Activated CD4-positive, alpha-beta T cell treated with anti-CD3 and anti-CD28 coated beads for 4 hours (primary cell): Measurements from ENCODE around the gene TXNL4A.
"Not testable (repeated sequence)": the region's sequence is repeated elsewhere in the genome, so short reads cannot be mapped to it uniquely, and the experiment has no call there.

ENCODE experiments used
- DNase-seq, 2 donors: peaks; one replicate each; pipeline ENCODE4 v3.0.0-alpha.2; 2020

Gene TXNL4A

DNA sequence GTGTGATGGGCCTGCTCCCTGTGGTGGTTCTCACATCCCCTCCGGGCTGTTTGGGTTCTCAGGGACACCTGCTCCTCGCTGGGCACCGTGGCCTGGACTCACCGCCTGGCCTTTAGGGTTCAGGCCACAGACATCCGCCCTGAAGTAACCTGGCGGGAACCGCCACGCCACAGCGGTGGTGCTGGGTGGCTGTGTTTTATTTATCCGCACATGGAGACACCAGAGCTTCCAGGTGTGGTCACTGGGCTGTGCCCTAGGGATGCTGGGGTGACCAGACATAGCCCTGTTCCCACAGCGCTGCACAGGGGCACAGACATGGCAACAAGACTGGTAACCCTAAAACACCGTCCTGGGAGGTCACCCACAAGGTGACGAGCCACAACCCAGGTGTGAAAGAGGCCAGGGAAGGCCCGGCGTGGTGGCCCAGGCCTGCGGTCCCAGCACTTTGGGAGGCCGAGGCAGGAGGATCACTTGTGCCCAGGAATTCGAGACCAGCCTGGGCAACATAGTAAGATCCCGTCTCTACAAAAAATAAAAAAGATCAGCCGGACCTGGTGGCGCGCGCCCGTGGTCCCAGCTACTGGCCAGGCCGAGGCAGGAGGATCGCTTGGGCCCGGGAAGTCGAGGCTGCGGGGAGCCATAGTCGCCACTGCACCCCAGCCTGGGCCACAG, 24.6 kb downstream of the TXNL4A start:
- no peak for DNase-seq

DNA sequence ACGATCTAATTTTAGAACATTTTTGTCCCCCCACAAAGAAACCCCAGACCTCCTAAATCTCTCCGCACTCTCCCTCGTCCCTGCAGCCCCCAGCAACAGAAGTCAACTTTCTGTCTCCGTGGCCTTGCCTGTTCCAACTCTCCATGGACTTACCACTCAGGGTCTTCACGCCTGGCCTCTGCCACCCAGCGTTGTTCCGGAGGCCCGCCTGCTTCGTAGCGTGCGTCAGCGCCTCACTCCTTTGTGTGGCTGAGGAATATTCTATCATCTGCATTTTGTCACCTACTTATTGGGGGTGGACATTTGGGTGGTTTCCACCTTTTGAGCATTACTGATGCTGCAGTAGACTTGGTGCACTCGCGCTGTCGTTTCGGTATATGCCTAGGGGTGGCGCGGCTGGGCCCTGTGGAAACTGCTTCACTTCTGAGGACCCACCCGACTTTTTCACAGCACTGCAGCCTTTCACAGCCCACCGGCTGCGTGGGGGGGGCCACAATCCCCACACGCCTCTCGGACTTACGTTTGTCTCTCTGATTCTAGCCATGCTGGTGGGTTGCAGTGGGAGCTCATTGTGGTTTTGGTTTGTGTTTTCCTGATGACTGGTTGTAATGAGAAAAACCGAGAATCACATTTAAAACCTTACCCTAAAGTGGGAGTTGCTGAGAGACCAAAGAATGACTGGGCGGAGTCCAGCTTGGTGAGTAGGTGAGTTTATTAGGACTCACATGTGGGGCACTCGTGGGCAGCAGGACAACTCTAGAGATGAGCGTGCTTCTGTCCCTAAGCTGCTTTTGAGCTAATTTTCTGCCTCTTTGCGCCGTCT, 25.3 kb downstream of the TXNL4A start:
- DNase-seq = peak in 1 of 2 donors; percentile 52

DNA sequence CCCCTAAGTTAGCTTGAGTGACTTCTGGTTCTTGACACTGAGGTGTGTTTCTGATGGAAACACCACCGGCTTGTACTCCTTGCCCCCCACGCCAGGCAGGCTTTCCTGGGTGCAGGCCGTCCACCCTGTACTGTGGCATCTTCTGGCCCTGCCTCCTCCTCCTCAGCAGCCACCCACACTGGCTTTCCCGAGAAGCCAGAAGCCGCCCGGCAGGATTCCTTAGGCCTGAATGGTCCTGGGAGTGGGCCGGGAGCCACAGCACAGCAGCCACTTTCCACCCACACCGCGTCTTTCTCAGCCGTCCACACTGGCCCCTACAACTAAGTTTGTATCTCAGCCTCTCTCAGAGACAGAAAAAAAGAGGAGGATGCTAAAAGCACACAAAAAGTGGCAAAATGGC, 26.1 kb downstream of the TXNL4A start:
- DNase-seq = no peak

DNA sequence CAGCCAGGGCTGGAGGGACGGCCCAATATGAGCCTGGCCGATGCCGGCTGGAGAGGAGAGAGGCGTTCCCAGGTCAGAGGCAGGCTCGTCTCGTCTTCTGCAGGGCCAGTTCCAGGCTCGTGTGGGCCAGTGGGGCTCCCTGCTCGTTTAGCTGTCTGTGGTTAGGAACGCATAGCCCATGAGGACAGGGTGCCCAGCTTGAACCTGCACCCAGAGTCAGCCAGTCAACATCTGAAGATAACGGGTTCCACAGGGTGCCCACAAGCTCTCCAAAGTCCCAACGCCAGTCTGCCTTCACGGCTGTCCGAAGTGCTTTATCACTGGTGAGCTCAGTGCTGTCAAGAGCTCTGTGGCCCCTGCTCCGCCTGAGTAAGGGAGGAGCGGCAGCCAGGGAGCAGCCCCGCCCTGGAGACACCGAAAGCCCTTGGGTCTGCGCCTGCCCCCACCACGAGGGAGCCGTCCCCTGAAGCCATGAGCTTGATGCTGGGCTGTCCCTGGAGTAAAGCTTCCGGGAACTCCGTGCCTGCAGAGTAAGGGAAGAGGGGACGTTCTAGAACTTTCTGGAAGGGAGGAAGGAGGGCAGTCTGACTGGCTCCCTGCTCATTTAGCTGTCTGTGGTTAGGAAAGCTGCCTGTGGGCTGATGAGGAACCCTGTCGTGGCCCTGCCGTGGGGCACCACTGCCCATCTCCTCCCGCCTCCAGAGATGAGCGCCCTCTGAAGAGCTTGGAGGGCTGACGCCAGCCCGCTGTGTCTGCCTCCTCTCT, 26.7 kb downstream of the TXNL4A start:
- DNase-seq = no peak

DNA sequence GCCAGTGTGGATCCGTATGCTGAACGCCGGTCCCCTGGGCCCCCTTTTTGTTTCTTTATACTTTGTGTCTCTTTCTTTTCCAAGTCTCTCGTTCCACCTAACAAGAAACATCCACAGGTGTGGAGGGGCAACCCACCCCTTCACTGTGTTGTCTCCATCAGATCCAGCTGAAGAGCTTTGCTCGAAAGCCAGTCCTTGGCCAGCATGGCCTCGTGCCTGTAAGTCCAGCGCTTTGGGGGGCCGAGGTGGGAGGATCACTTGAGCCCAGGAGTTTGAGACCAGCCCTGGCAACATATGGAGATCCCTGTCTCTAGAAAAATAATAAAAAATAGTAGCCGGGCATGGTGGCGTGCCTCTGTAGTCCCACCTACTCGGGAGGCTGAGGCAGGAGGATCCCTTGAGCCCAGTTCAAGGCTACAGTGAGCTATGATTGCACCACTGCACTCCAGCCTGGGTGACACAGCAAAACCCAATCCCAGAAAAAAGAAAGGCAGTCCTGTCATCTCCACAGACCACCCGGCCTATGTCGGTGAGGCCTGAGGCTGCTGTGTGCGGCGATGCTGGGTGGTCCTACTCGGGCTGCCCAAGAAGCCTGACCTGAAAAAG, 27.3 kb downstream of the TXNL4A start:
- DNase-seq = no peak

DNA sequence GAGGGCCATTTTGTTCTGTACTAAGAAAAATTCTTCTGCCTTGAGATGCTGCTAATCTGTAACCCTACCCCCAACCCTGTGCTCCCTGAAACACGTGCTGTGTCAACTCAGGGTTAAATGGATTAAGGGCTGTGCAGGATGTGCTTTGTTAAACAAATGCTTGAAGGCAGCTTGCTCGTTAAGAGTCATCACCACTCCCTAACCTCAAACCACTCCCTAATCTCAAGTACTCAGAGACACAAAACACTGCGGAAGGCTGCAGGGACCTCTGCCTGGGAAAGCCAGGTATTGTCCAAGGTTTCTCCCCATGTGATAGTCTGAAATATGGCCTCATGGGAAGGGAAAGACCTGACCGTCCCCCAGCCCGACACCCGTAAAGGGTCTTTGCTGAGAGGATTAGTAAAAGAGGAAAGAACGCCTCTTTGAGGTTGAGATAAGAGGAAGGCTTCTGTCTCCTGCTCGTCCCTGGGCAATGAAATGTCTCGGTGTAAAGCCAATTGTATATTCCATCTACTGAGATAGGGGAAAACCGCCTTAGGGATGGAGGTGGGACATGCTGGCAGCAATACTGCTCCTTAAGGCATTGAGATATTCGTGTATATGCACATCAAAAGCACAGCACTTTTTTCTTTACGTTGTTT, 28.1 kb downstream of the TXNL4A start:
- not testable (repeated sequence) for DNase-seq

DNA sequence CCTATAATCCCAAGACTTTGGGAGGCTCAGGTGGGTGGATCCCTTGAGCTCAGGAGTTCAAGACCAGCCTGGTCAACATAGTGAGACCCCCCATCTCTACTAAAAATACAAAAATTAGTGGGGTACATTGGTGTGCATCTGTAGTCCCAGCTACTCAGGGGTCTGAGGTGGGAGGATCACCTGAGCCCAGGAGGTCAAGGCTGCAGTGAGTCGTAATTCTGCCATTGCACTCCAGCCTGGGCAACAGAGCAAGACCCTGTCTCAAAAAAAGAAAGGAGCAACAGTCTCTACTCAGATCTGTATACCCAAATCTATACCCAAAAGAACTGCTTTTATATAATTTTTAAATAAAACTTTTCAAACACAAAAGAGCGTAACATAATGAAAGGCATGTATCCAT, 29.4 kb downstream of the TXNL4A start:
- DNase-seq = no peak

DNA sequence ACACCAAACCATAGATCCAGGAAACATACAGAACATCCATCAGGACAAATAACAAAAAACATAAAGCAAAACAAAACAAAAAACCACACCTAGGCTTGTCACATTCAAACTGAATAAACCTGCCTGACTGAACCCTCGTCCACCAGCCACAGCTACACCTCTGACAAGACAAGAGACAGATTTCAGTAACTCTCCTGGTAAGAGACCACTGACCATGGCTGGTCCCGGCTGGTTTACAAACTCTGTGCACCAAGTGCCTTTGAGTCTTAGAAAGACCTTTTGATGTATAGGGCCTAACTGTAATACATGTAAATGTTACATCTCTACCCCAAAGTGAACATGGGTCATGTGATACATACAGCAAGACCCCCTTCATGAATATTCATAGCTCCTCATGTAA, 32.1 kb downstream of the TXNL4A start:
- DNase-seq = no peak

DNA sequence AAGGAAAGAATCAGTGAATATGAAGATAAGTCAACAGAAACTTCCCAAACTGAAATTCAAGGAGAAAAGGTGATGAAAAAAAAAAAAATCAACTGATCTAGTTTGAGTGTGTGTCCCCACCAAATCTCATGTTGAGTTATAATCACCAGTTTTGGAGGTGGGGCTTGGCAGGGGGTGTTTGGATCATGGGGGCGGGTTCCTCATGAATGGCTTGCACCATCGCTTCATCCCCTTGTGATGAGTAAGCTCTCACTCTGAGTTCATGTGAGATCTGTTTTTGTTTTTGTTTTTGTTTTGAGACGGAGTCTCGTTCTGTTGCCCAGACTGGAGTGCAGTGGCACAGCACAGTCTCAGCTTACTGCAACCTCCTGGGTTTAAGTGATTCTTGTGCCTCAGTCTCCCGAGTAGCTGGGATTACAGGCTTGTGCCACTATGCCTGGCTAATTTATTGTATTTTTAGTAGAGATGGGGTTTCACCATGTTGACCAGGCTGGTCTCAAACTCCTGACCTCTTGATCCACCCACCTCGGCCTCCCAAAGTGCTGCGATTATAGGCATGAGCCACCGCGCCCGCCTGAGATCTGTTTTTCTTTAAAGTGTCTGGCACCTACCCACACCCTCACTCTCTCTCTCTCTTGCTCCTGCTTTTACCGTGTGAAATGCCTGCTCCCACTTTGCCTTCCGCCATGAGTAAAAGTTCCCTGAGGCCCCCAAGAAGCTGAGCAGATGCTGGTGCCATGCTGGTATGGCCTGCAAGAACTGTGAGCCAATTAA, 32.9 kb downstream of the TXNL4A start:
- DNase-seq = no peak

DNA sequence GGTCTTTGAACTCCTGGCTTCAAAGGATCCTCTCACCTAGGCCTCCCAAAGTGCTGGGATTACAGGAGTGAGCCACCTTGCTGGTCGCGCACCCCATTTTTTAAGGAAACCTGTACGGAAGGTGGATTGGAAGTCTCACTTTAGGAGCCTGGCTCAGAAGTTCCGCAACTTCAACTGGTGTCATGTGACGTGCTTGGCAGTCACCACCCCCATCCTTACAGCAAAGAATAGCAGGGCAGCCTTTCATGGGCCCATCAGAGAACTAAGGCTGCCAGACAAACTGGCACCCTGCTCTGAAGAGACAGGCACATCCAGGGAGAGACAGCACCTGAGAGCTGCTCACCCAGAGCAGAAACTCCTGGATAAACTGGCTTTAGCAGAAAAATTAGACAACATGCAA, 33.6 kb downstream of the TXNL4A start:
- DNase-seq = no peak

DNA sequence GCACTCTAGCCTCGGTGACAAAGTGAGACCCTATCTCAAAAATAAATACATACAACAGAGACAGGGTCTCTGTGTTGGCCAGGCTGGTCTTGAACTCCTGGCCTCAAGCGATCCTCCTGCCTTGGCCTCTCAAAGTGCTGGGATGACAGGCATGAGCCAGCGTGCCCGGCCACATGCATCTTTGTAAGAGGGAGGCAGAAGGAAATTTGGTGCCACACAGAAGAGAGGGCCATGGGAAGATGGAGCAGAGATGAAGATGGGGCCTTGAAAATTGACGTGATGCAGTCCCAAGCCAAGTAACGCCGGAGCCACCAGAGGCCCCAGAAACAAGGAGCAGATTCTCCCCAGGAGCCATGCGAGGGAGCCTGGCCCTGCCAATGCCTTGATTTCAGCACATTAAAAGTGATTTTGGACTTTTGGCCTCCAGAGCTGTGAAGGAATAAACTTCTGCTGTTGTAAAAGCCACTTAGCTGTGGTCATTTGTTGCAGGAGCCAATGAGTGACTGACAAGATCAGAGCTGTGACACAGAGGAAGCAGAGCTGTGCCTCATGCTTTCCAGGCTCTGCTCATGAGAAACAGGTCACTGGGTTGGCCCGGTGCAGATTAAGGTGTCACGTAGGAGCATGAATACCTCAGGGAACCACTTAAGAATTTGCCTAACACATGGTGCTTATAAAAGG, 34.3 kb downstream of the TXNL4A start:
- no peak for DNase-seq

DNA sequence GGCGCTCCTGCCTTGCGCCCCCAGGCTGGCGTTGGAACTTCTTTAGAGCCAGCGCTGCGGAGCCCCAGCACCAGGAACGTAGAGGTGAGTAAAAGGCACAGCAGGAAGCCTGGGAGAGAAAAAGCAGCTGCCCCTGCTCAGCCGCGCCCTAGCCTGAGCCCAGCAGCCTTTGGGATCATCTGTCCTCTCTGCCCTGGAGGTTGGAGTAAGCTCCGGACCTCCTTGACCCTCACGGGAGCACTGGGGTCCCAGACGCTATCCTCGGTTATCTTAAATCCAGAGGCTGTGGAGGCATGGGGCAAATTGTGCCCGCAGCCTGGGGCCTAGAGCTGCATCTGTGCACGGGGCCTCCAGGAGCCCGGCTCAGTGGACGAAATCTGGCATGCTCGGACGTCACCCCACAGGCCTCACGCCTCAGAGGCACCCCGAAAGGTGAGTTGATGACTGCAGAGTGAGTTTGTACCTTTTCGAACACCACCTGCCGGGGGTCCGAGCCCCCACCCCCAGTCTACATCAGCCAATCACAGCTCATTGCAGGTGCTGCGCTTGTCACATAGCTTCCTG, 35.3 kb downstream of the TXNL4A start:
- DNase-seq = no peak

DNA sequence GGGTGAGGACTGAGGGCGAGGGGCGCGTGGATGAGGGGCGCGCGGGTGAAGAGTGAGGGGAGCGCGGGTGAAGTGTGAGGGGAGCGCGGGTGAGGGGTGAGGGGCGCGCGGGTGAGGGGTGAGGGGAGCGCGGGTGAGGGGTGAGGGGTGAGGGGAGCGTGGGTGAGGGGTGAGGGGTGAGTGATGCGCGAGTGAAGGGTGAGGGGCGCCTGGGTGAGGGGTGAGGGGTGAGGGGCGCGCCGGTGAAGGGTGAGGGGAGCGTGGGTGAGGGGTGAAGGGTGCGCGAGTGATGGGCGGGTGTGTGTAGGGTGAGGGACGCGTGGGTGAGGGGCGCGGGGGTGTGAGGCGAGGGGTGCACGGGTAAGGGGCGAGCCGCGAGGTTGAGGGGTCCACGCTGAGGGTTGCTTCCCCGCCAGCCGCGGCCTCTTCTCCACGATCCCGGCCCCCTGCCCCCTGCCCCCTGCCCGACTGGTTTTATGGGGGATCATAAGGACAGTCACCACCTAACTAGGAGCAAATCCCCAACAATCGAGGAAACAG, 35.8 kb downstream of the TXNL4A start:
- no peak for DNase-seq

DNA sequence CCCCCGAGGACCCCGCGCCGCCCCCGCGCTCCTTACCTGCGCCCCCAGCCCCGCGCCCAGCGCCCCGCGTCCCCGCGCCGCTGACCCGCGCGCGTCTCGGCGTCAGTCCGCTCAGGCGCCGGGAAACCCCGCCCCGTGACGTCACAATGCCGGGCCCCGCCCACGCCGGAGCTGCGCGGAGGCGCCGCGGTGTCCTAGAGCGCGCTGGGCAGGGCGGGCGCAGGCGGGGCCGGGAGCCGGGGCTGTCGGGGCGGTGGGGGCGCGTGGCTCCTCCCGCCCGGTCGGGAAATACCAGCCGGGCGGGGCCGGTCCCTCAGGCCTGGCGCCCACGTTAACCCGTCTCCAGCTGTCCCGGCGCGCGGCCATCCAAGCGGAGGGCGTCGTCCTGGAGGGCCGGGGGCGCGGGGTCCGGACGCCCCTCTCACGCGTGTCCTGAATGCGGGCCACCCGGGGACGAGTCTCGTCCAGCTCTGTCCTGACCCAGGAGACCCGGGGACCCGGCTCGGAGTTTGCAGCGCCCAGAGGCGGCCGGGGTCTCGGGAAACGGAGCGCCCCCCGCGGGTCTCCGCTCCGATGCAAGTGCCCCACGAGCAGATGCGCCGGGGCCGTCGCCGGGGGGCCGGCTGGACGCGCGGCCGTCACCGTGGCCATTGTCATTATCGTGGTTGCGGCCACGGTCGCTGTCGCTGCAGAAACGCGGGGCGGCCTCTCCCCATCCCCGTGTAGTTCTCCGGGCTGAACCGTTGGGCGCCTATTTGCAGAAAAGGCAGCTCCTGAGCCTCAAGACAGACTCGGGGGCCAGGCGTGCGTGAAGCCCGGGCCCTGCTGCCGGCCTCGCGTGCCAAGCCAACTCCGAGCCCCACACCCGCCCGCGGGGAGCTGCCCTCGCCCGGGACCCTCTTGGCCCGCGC, 36.6 kb downstream of the TXNL4A start, which contains the start of gene SLC66A2:
TSS of gene SLC66A2 (minus strand) at position 109 of the 911 bp plus-strand sequence. CDS start 727 bp downstream, outside the sequence.
- DNase-seq = peak; percentile 91 to 97

DNA sequence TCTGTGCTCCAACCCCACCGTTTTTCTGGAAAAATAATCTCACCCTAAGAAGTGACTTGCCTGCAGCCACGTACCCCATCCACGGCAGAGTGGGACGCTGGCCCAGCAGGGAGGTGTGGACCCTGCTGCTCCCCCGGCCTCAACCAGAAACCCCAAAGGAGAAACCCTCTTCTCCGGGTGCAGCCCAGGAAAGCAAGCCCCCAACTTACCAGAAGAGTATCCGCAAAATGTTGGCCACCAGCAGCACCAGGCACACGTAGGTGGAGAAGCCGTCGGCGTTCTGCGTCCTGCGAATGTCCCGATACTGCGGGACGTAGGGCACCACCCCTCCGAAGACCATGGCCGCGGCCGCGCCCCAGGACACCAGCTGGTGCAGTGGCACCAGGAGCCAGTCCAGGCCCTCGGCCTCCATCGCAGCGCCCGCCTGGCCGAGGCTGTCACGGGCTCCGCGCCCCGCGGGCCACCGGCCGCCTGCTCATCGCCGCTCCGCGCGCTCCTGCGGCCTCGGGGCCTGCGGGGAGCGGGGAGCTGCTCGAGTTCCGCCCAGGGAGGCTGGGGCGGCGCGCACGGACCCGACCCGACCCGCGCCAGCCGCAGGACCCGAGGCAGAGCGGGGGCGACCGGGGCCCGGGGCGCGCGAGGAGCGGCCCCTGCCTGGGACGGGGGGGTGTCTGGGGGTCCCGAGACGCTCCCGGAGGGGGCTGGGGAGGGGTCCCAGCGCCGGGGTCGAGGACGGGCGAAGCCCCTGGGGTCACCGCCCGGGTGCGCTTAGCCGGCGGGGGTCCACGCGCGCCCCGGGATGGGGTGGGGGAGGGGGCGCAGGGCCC, 37.6 kb downstream of the TXNL4A start:
- DNase-seq = no peak

DNA sequence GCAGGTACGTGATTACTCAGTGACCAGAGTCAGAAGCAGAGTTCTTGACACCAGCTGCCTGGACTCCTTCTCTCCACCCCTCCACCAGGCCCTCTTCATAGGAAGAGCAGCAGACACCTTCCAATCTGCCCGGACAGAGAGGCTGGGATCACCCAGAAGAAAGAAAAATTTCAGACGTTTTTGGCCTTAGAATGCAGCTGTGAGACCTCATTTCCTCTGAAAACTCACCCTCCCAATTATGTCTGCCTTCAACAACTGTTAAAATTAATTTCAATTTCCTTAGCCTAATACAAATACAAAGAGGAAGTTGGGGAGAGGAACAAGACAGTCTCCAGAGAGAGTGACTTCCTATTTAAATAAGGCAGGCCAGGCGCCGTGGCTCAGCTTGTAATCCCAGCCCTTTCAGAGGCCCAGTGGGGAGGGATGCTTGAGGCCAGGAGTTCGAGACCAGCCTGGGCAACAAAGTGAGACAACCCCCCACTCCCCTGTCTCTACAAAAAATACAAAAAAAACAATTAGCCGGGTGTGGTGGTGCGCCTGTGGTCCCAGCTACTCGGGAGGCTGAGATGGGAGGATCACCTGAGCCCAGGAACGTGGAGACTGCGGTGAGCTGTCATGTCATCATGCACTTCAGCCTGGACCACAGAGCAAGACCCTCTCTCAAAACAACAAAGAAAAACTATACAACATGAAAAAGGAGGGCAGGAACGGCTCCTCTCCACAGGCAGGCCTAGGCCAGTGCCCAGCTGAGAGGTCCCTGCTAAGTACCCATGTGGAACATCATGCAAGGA, 38.5 kb downstream of the TXNL4A start:
- no peak for DNase-seq

DNA sequence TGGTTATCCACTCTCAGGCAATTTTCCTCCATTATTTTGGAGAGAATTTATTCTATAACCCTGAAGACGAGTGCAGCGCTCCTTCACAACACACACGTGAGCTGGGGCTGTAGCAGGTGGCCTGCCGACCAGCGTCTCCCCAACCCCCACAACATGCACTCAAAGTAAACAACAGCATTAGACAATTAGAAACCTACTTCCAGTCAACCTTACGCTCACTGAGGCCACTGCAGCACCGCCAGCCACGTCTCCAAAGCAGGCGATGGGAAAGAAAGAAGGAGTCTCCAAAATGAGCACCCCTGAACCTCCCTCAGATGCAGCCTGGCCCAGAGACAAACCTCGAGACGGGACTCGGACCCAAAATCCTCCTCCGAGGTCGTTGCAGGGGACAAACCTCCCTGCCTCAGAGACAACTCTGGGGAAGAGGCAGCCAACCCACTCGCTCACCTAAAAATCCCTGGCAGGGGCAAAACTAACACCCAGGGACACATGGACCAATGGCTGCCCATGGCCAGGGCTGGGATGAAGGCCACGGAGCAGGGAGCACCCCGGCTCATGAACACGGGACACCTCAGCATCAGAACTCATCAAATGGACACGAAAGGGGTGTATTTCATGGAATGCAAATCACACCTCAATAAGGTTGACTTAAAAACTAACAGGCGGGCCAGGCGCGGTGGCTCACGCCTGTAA, 39.5 kb downstream of the TXNL4A start:
- DNase-seq = no peak
